ENCODE results near the gene VILL. TPM values are rescaled to one million over a fixed set of nuclear protein-coding genes. Genes with fewer than 3 reads are reported as not detected.
A peak's percentile ranks its signal among the peaks of the same experiment; 100 is the strongest.
"Not testable (repeated sequence)": the region's sequence is repeated elsewhere in the genome, so short reads cannot be mapped to it uniquely, and the experiment has no call there.

The VILL gene
- total RNA-seq, 1 donor from 2014 or later = 46.4 TPM

DNA sequence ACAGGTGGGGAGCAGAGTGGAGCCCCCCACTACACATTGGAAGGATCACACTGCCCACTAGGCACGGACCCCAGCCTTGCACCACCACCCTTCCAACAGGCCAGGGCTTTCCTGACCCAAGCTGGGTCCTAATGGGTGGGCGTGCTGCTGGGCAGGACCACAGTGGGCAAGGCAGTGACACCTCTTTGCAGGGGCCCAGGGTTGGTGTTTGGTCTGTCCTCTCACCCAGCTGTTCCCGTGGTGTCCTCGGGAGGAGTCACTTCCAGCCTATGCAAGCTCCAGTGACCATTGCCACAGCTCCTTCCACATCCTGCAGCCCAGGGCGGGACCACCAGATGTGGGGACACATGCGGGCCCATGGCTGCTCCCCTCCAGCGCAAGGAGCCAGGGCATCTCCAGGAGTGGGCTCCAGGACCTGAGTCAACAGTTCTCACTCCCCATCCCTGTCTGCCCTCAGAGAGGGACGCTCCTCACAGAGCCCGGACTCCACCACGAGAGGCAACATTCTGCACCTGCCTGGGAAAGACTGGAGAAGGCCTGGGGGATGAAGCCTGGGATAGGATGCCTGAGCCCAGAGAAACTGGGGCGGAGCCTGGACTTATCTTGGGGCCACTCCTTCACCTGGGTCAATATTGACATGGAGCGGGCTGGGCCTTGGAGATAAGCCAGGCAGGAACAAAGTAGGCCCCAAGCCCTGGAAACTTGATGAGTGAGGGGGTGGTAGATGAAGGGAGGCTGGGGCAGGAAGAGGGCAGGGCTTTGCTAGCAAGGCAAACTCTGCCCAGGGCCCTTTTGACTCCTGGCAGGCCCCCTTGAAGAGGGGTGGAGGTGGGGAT is 3.9 kb upstream of the VILL start:
- peak; percentile 87 for DNase-seq (ENCODE audit: low spot score)

DNA sequence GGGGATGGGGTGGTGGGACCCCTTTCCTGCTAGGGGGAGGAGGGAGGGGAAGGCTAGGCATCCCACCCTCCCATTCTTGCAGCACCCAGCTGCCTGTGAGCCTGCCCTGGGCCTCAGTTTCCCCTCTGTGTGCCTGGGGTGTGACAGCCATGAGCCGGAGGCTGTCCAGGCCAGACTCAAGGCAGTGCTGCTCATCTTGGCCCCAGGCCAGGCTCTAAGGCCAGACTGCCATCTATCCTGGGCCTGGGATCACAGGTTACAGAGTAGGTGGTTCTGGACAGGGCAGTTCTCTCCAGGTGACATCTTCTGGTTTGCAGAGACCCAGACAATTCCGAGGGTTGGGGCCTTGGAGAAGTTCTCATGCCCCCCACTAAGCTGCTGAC is 3.3 kb upstream of the VILL start:
- DNase-seq (ENCODE audit: low spot score) = no peak

DNA sequence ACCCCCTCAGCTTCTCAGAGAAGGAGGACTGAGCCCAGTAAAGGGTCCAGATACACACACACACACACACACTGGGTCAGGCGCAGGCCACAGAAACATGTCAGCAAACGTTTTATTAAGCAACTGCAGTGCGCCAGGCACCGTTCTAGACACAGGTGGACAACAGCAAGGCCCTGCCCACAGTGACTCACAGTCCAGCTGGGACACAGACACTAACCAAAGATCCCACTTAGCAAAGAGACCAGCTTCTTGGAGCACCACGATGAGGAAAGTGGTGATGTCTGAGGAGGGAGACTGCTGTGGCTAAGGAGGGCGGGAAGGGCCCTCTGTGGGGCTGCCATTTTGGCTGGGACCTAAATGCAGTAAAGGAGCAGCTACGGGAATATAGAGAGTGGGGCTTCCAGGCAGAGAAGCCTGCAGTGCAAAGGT is 2.8 kb upstream of the VILL start:
- DNase-seq (ENCODE audit: low spot score) = no peak

DNA sequence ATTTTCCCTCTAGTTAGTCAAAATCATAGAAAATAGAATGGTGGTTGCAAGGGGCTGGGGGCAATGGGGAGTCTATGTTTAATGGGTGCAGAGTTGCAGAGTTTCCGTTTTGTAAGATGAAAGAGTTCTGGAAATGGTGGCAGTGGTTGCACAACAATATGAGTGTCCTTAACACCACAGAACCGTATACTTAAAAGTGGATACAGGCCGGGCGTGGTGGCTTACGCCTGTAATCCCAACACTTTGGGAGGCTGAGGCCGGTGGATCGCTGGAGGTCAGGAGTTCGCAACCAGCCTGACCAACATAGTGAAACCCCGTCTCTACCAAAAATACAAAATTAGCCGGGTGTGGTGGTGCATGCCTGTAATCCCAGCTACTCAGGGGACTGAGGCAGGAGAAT is 2.2 kb upstream of the VILL start:
- DNase-seq (ENCODE audit: low spot score) = not testable (repeated sequence)

DNA sequence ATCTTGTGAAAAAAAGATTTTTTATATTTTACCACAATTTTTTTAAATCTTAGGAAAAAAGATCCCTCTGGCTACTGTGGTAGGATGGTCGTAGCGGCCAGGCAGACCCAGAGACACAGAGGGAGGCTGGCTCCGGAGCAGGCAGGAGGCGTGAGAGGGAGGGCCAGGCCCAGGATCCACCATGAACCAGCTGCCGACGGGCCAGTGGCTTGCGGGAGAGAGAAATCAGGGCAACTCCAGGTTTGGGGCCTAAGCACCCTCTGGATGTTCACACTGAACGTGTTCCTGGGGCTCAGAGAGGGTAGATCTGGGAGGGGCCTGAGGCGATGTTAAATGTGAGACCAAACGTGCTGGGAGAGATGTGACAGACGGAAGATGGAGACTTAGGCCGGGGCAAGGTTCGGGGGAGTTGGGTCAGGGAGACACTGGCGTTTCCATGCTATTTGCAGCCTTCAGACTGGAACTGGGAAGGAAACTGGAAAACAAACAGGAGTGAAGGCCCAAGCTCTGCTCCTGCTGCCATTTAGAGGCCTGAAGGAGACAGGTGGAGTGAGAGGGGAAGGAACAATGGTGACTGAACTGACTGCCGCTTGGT is 1.6 kb upstream of the VILL start:
- DNase-seq (ENCODE audit: low spot score) = no peak

DNA sequence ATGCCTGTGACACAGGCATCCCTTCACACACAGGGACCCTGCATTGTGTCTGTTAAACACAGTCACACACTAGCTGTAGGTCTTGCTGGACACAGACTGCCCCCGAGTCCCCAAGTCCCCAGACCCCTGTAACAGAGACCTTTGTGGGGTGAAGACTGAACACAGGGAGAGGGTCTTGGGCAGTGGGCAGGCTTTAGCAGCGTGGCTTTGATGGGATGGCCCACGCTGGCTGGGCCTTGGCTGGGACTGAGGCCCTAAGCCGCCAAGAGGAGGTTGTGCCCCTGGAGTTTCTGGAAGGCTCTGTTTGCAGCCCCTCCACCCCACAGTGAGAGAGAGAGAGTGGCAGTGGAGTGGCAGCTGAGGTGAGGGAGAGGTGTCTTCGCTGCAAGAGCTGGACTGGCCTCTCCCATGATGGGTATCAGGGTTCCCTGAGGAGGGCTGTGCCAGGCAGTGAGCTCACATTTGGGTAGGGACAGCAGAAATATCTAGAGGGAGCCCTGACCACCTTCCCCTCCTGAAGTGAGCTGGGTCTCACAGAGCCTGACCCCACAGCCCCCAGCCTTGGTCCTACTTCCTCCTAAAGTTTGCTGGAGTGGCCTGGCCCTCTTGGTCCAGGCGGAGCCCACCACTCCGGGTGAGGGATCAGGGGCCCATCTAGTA is 635 bp upstream of the VILL start:
- peak; percentile 39 for DNase-seq (ENCODE audit: low spot score)

DNA sequence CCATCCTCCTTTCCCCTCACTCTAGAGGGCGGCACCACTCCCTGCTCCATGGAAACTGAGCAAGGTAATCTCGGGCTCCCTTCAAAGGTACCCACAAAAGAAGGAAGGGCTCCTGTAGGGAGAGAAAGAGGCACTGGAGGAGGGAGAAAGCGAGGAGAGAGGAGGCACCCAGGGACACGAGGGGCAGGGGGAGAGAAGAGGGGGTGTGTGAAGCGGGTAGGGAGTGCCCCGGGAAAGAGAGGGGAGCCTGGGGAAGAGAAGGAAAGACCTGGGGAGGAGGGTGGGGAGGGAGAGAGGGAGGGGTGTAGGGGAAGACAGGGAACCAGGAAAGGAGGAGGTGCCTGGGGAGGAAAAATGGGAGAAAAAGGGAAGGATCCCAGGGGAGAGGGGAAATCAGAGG is 523 bp downstream of the VILL start:
- DNase-seq (ENCODE audit: low spot score) = no peak

DNA sequence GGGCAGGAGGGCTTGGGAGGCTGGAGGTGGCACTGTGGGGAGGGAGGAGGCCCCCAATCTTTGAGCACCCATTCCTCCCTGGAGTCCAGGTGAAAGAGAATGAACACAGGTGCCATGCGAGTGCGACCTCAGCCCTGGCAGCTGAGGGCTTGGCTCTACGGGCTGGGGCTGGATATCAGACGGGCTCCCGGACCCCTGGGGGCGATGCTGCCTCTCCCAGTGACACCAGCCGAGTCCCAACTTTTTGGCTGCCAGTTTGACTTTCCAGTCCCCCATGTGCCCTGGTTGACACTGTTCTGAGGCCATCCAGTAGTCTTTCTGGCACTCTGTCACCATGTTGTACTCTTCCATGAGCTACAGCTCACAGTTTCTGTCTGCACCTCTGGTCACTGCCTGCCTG is 1.2 kb downstream of the VILL start:
- no peak for DNase-seq (ENCODE audit: low spot score)

DNA sequence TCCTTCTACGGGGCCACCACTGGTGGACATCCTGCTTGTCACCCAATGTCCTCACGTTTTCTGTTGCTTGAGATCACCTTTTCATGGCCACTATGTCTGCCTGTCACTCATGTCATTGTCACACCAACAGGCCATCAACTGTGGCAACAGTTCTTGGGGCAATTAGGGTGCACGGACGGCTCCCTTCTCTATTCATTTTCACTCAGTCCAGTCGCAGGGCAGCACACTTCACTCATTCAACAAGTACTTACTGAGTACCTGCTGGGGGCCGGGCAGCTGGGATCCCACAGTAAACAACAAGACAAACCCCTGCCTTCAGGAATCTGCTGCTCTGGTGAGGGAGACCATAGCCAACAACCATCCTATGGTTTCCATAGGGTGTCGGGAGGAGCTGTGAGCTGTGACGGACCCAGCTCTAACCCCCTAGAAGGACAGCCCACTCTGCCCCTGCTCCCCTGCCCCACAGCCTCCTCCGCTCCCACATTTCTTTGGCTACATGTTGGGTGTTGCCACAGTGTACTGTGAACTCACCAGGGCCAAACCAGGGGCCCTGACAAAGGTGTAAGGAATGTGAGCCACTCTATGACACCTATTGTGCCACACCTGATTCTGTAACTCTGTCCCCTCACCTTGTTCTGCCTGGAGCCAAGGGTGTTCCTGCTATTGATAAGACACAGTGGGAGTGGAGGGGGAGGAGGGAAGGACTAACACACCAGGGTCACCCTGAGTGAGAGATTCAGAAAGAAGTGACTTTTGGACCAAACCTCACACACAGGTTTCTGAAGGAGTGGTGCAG is 1.9 kb downstream of the VILL start:
- no peak for DNase-seq (ENCODE audit: low spot score)

DNA sequence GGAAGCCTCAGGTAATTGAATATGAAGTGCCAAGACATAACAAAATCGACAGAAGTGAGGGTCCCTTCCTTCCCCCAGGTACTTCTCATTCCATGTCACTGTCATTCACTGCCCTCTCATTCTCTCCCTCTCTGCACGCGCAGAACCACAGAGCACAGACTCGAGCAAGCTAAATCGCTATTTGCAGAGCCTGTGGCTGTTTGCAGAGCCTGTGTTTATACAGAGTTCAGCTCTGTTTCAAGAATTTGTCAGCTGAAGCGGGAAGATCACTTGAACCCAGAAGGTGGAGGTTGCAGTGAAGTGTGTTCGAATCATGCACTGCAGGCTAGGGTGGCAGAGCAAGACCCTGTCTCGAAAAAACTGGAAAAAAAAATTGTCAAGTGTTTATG is 2.5 kb downstream of the VILL start:
- no peak for DNase-seq (ENCODE audit: low spot score)

DNA sequence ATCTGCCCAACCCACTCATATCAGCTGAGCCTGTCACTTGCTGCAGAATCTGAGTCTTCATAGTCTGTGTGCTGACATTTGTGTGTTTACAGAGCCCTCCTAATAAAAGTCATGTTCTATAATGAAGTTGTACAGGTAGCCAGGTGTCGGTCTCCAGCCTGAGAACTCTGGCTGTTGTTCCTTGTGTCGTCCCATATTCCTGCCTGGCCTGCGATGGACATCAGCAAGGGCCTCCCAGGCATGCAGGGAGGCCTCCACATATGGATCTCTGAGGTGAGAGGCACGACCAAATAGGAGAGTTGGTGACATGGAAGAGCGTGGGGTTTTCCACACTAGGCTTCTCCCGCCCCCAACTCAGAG is 2.9 kb downstream of the VILL start:
- no peak for DNase-seq (ENCODE audit: low spot score)

DNA sequence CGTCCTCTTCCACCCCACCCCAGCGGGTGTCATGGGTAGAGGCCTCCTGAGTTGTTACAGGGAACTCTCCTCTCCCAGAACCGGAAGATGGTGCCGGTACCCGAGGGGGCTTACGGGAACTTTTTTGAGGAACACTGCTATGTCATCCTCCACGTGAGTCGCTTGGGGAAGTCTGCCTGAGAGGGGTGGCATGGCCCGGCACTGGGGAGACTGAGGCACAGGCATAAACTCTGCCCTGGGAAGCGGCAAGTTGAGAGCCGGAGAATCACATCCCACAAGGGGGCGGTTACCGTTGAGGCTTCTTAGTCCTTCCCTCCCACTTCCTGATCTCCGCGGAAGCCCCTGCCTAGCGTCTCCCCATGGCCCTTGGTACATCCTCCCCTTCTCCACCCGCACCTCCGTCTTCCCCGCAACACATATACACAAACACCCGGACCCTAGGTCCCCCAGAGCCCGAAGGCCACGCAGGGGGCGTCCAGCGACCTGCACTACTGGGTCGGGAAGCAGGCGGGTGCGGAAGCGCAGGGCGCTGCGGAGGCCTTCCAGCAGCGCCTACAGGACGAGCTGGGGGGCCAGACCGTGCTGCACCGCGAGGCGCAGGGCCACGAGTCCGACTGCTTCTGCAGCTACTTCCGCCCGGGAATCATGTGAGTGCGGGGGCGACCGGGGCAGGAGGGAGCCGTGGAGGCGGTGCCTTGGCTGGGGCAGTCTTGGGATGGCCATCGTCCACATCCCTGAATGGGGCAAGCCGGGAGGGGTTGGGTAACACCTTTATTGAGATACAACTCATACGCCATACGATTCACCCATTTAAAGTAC is 3.4 kb downstream of the VILL start:
- DNase-seq (ENCODE audit: low spot score) = peak; percentile 86

DNA sequence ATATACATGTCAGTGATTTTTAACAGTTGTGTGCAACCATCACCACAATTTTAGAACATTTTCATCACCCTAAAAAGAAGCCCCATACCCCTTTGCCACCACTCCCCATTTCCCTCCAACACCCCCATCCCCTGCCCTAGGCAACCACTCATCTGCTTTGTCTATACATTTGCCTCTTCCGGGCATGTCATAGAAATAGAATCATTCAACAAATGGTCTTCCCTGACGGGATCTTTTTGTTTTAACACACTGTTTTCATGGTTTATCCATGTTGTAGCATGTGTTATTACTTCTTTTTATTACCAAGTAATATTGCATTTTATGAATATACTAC is 4.0 kb downstream of the VILL start:
- DNase-seq (ENCODE audit: low spot score) = no peak

DNA sequence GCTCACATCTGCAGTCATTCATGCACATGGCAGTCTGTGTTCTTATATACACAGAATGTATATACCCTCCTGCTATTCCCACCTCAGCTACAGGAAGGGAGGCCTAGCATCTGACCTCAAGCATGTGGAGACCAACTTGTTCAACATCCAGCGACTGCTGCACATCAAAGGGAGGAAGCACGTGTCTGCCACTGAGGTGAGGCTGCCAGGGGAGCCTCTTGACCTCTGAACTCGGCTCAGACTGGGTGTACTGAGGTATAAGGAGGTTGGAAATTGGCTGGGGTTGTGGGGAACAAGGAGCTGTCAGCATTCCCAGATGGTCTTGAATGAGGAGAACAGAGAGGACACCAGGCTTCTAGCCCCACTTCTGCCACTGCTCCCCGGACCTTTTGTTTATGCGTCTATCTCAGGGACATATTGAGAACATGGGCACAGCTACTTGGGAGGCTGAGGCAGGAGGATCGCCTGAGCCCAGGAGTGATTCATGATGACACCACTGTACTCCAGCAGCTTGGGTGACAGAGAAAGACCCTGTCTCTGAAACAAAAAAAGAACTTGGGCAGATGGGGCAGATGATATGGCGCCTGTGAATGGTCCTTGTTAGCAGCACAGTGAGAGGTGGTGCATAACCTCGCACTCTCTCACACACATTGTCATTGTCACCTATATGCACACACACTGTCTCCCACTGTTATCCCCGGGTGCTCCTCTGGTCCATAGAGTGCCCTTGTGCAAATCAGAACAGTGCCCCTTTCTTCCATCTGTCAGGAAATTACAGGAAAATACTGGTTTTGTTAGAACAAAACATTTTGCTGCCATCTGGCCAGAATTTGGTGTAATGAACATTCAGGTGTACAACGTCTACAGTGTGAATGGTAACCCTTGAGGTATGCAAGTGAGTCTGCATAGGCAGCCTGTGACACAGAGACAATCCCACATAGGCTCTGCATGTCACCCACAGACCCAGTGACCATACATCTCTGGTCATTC is 5.4 kb downstream of the VILL start:
- DNase-seq (ENCODE audit: low spot score) = no peak

DNA sequence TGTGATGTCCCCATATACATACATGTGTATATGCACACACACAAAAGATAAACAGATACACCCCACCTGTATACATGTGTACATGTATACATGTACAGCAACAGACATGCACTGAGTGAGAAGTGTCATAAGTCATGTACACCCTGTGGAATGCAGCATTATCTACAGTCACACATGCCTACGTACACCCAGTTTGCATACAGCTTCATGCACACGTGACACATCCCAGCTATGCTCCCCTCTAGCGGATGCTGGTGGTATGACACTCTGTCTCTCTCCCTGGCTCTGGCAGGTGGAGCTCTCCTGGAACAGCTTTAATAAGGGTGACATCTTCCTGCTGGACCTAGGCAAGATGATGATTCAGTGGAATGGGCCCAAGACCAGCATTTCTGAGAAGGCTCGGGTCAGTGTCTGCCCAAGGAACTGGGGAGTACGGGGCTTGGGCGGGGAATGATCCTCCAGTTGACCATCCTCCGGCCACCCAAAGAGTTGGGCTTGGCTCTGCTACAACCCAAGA is 6.3 kb downstream of the VILL start:
- peak; percentile 87 for DNase-seq (ENCODE audit: low spot score)

DNA sequence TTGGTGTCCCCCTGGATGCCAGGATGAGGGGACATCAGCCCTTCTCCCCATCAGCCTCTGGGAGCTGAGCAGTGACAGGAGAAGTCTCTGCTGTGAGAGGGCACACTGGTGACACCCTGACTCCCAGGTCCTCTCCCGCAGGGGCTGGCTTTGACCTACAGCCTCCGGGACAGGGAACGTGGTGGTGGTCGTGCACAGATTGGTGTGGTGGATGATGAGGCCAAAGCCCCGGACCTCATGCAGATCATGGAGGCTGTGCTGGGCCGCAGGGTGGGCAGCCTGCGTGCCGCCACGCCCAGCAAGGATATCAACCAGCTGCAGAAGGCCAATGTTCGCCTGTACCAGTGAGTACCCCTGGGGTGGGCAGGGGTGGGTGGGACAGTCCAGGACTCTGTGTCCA is 6.8 kb downstream of the VILL start:
- DNase-seq (ENCODE audit: low spot score) = no peak

DNA sequence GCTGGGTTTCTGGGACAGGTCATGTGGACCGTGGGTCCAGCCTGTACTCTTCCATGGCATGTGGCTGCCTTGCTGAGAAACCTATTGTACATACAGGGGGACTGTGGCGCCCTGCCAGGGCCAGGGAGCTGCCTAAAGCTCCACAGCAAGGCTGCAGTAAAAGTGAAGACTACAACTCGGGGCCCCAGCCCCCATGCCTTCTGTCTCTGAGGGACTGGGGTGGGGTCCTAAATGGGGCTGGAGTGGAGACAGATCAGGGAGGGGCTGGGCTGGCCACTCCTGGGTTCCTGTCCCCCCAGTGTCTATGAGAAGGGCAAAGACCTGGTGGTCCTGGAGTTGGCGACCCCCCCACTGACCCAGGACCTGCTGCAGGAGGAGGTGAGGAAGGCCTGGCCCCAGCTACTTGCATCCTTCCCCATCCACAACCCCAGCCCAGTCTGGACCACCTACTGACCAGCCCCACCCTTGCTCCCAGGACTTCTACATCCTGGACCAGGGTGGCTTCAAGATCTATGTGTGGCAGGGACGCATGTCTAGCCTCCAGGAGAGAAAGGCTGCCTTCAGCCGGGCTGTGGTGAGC is 7.3 kb downstream of the VILL start:
- DNase-seq (ENCODE audit: low spot score) = peak; percentile 52

DNA sequence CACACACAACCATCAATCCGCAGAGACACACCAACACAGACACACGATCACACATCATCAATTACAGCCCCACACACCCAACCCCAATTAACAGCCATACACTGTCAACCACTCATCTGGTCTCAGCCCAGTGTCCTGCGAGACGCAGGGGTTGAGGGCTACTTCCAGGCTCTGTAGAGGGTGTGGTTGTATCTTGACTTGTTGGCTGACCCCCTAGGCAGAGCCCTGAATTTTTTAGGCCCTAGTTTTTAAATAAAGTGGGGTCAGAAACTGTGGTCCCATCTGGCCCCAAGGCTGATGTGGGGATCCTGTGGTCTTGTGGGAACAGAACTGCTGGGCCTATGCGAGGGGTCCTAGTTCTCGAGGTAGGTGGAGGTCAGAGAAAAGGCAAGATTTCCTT is 9.2 kb downstream of the VILL start:
- DNase-seq (ENCODE audit: low spot score) = no peak

DNA sequence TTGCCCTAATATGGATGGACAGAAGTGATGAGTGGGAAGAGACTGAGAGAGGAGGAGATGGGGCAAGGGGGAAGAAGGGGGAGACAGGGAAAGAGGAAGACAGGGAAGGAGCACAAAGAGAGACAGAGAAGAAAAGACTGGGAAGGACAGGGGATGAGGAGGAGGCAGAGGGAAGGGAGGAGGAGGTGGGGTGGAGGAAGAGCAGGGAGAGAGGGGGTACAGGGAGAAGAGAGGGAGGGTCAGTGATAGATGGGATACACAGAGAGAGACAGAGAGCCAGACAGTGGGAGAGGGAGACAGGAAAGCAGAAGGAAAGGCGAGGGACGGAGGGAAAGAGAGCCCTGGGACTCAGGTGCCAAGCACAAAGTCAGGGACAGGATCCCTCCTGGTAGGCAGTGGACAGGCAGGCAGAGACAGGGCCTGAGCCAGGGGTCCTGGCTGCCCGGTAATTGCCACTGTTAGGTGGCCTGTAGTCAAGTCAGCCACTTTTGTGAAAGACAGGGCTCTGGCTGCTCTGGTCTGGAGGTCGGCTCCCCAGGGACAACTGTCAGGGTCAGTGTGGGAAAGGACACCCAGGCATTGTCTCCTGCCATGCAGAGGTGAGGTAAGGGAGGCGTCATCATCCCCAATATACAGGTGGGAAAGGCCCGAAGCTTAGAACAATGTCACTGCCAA is 9.8 kb downstream of the VILL start:
- no peak for DNase-seq (ENCODE audit: low spot score)

Measured in ureter (tissue), 1 donor.